Rectal smooth muscle tissue (tissue), 1 donor: ENCODE data around the gene CACNA1B.
"Not testable (repeated sequence)": the region's sequence is repeated elsewhere in the genome, so short reads cannot be mapped to it uniquely, and the experiment has no call there.

Experiments
- H3K27ac ChIP-seq: one replicate; pipeline ENCODE4 v1.7.0; 2013; ENCODE audit warnings: low read depth, low read length, inconsistent platforms
- H3K27me3 ChIP-seq: one replicate; pipeline ENCODE4 v1.7.0; 2013; ENCODE audit warnings: low read length; ENCODE audit not compliant: control insufficient read depth, insufficient read depth
- H3K36me3 ChIP-seq: one replicate; pipeline ENCODE4 v1.7.0; 2013; ENCODE audit warnings: low read length; ENCODE audit not compliant: control insufficient read depth, insufficient read depth
- H3K4me1 ChIP-seq: one replicate; pipeline ENCODE4 v1.7.0; 2013; ENCODE audit warnings: low read length; ENCODE audit not compliant: control insufficient read depth, insufficient read depth
- H3K4me3 ChIP-seq: one replicate; pipeline ENCODE4 v1.7.0; 2013; ENCODE audit warnings: low read length
- H3K9ac ChIP-seq: one replicate; pipeline ENCODE4 v1.7.0; 2013; ENCODE audit warnings: low read length

CACNA1B gene

DNA sequence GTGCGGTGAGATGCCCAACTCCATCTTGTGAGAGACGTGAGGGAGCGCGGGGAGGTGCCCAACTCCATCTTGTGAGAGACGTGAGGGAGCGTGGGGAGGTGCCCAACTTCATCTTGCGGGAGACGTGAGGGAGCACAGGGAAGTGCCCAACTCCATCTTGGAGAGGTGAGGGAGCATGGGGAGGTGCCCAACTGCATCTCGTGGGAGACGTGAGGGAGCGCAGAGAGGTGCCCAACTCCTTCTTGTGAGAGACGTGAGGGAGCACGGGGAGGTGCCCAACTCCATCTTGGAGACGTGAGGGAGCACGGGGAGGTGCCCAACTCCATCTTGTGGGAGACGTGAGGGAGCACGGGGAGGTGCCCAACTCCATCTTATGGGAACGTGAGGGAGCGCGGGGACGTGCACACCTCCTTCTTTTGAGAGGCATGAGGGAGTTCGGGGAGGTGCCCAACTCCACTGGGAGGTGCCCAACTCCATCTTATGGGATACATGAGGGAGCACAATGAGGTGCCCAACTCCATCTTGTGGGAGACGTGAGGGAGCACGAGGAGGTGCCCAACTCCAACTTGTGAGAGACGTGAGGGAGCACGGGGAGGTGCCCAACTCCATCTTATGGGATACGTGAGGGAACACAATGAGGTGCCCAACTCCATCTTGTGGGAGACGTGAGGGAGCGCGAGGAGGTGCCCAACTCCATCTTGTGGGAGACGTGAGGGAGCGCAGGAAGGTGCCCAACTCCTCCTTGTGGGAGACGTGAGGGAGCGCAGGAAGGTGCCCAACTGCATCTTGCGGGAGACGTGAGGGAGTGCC lies 235.4 kb downstream of the CACNA1B start:
- no peaks in the 10 kb centered on the region for H3K4me1 ChIP-seq
- H3K36me3 ChIP-seq: no peaks in the 10 kb centered on the region
- H3K4me3 ChIP-seq: no peak overlapping the region
- H3K27ac ChIP-seq: no peak overlapping the region
- no peaks in the 10 kb centered on the region for H3K27me3 ChIP-seq
- no peak overlapping the region for H3K9ac ChIP-seq

DNA sequence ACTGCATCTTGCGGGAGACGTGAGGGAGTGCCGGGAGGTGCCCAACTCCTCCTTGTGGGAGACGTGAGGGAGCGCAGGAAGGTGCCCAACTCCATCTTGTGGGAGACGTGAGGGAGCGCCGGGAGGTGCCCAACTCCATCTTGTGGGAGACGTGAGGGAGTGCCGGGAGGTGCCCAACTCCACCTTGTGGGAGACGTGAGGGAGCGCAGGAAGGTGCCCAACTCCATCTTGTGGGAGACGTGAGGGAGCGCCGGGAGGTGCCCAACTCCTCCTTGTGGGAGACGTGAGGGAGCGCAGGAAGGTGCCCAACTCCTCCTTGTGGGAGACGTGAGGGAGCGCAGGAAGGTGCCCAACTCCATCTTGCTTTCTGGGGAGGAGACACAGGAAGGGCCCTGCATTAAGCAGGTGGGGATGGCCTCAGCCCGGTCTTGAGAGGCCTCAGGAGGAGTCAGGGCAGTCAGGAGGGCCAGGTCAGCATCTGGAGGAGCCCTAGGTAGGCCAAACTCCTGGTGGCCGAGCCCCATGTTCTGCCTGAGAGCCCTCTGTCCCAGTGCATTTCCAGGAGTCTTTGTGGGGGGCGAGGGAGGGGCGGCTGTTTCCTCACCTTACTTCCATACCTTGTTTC lies 236.2 kb downstream of the CACNA1B start:
- not testable (repeated sequence) for H3K4me1 ChIP-seq, H3K36me3 ChIP-seq, H3K27me3 ChIP-seq, H3K27ac ChIP-seq, H3K4me3 ChIP-seq, H3K9ac ChIP-seq

DNA sequence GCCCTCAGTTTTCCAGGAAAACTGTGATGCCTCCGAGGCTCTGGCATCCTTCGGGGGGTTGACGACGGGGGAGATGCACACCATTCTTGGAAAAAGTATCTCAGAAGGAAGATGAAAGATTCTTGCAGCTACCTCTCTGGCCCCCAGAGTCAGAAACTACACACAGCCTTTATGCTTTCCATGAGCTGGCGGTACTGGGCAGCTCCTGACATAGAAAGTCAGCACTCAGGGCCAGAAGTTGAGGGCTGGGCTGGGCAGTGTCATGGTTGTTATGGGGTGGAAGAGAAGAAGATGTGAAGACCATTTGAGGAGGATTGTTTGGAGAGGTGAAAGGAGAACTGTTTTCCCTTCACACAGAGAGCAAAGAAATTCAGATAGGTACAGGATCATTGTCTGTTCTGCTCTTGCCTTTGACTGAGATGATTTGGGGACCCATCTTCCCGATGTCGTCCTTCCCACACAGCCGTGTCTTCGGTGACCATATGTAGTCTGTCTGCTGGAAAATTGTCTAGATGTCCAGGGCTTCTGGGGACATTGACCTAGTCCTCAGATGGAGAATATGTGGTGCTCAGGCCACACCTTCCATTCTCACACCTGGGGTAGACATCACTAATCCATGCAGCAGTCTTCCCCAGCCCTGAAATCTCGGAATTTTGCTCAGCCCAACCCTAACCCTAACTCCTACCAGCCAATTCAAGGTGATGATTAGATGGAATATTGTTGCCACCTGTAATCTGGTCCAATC lies 237.1 kb downstream of the CACNA1B start:
- no peaks in the 10 kb centered on the region for H3K4me1 ChIP-seq
- H3K27me3 ChIP-seq: no peaks in the 10 kb centered on the region
- H3K27ac ChIP-seq: no peak overlapping the region
- H3K4me3 ChIP-seq: no peak overlapping the region
- no peaks in the 10 kb centered on the region for H3K36me3 ChIP-seq
- no peak overlapping the region for H3K9ac ChIP-seq

DNA sequence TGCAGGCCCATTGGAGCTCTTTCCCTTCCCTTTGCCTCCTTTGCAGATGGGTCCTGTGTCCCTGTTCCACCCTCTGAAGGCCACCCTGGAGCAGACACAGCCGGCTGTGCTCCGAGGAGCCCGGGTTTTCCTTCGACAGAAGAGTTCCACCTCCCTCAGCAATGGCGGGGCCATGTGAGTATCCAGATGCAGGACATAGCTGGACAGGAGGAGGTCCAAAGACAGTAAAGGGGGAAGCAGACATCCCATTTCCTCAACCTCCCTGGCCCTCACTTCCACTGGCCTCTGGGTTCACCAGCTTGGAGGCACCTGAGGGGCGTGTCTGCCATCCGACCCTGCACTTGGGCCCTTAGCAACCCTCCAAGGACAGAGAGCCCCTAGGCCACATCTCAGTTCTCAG lies 237.9 kb downstream of the CACNA1B start:
- Histone ChIP-seq H3K9ac (no peak overlapping the region), H3K4me3 (no peak overlapping the region), H3K27ac (no peak overlapping the region), H3K27me3 (no peaks in the 10 kb centered on the region), H3K36me3 (no peaks in the 10 kb centered on the region), H3K4me1 (no peaks in the 10 kb centered on the region)

DNA sequence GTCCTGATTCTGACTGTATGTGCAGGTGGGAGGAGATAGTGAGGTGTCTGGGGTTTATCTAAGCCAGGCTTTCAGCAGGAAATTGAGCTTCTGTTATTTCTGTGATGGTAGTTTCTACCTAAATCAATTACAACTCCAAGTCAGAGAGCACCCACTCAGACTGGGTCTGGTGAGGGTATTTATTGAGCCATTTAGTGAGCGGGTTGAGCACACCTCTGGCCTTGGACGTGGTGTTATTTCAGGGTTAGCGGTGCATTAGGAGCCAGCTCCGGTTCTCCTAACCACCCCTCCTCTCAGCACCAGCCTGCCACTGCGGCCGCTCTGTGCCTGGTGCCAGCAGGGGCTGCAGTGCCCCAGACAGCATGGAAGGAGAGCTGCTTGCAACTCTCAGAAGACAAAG lies 238.9 kb downstream of the CACNA1B start:
- Histone ChIP-seq H3K36me3 (no peaks in the 10 kb centered on the region), H3K27ac (no peak overlapping the region), H3K9ac (no peak overlapping the region), H3K27me3 (no peaks in the 10 kb centered on the region), H3K4me1 (no peaks in the 10 kb centered on the region), H3K4me3 (no peak overlapping the region)

DNA sequence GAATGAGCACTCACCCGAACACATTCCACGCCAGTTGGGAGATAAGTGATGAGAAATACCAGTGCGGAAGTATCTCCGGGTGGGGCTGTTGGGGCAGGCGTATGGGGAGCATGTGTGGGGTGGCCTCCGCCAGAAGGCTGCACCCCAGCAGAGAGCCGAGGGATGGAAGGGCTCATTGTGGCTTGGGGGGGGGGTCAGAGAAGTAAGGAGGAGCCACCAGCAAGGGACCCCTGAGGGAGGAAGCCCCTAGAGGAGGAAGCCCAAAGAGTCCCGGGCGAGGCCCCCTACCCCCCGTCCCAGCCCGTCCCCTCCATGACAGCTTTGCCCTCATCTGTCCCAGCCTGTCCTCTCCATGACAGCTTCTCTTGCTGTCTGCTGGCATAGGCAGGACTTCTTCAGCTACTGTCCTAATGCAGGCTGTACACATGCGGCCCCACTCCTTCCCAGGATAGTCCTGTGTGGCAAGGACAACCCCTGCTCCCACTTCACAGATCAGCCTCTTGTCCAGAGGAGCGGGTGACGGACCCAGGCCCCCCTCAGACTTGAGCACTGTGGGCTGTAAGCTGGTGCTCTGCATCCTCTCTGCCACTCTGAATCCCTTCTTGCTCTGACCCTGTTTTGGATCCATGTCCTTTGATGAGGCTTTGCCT lies 239.6 kb downstream of the CACNA1B start:
- no peaks in the 10 kb centered on the region for H3K36me3 ChIP-seq
- H3K27me3 ChIP-seq: no peaks in the 10 kb centered on the region
- no peaks in the 10 kb centered on the region for H3K4me1 ChIP-seq
- no peak overlapping the region for H3K27ac ChIP-seq
- no peak overlapping the region for H3K4me3 ChIP-seq
- no peak overlapping the region for H3K9ac ChIP-seq

DNA sequence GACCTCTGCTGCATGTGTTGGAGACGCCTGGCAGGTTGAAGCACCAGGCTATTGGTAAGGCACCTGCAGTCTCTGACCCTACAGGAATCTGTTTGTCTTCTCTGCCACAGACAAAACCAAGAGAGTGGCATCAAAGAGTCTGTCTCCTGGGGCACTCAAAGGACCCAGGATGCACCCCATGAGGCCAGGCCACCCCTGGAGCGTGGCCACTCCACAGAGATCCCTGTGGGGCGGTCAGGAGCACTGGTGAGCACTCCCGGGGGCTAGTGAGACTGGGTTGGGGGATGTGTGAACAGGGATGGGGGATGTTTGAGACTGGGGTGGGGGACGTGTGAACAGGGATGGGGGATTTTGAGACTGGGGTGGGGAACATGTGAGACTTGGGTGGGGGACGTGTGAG lies 240.3 kb downstream of the CACNA1B start:
- H3K4me1 ChIP-seq: no peaks in the 10 kb centered on the region
- H3K9ac ChIP-seq: no peak overlapping the region
- no peak overlapping the region for H3K4me3 ChIP-seq
- H3K36me3 ChIP-seq: no peaks in the 10 kb centered on the region
- H3K27me3 ChIP-seq: no peaks in the 10 kb centered on the region
- no peak overlapping the region for H3K27ac ChIP-seq

DNA sequence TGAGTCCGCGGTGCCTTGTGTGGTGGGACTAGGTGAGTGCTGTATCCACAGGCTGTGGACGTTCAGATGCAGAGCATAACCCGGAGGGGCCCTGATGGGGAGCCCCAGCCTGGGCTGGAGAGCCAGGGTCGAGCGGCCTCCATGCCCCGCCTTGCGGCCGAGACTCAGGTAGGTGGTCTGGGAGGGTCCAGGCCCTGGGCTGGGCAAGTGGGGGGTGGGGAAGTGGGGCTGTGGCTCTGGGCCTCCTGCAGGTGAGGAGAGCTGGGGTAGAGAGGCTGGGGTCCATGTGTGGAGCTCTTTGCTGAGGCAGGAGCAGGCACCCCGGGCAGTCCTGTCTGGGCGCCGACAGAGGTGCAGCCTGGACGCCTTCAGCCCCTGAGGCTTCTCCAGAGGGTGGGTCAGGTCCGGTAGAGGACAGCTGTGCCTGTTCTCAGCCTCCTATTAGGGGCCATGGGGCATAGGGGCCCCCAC lies 241.1 kb downstream of the CACNA1B start:
- no peaks in the 10 kb centered on the region for H3K27me3 ChIP-seq
- no peaks in the 10 kb centered on the region for H3K4me1 ChIP-seq
- no peak overlapping the region for H3K4me3 ChIP-seq
- no peak overlapping the region for H3K27ac ChIP-seq
- no peak overlapping the region for H3K9ac ChIP-seq
- H3K36me3 ChIP-seq: no peaks in the 10 kb centered on the region

DNA sequence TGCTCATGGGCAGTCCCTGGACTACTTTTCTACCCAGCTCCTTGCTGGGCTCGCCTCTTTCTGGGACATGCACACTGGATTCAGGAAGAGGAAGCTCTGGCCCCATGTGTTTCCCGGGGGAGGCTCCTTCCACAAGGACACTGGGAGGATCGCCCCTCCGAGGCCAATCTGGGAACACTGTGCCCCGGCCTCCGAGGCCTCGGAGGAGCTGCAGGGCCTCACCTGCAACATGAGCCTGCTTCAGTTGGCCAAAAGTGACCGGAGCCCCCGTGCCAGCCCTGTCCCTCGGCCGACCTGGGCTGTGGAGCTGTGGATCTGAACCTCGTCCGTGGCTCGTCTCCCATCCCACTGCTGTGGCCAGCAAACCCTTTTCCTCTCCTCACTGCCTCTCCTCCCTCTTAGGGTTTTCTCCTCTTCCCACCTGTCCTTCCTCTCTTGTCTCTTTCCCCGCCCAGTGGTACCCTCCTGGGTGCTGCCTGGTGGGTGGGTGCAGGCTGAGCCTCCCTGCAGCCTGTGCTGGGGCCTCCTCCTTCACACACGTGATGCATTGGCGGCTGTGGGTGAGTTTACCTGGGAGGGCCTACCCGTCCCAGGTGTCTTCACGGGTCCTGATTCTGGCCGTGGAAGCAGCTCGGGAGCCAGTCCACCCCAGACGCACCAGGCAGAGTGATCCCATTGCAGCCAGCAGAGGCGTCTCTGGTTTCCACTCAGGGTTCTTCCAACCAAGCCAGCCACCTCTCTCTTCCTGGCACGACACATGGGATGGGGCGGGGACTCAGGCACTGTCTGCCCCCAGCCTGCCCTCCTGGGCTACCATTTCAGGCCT lies 241.8 kb downstream of the CACNA1B start:
- no peak overlapping the region for H3K9ac ChIP-seq
- H3K4me3 ChIP-seq: no peak overlapping the region
- H3K4me1 ChIP-seq: no peaks in the 10 kb centered on the region
- no peaks in the 10 kb centered on the region for H3K27me3 ChIP-seq
- H3K27ac ChIP-seq: no peak overlapping the region
- no peaks in the 10 kb centered on the region for H3K36me3 ChIP-seq

DNA sequence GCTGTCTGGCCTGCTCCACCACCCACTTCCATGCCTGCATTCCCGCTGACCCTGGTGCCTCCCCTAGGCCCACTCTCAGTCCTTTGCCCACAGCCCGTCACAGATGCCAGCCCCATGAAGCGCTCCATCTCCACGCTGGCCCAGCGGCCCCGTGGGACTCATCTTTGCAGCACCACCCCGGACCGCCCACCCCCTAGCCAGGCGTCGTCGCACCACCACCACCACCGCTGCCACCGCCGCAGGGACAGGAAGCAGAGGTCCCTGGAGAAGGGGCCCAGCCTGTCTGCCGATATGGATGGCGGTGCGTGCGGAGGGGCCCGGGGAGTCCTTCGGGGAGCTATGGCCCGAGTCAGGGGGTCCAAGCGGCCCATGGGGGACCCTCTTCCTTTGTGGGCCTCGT lies 242.5 kb downstream of the CACNA1B start:
- Histone ChIP-seq H3K4me1 (no peaks in the 10 kb centered on the region), H3K27me3 (no peaks in the 10 kb centered on the region), H3K4me3 (no peak overlapping the region), H3K36me3 (no peaks in the 10 kb centered on the region), H3K27ac (no peak overlapping the region), H3K9ac (no peak overlapping the region)

DNA sequence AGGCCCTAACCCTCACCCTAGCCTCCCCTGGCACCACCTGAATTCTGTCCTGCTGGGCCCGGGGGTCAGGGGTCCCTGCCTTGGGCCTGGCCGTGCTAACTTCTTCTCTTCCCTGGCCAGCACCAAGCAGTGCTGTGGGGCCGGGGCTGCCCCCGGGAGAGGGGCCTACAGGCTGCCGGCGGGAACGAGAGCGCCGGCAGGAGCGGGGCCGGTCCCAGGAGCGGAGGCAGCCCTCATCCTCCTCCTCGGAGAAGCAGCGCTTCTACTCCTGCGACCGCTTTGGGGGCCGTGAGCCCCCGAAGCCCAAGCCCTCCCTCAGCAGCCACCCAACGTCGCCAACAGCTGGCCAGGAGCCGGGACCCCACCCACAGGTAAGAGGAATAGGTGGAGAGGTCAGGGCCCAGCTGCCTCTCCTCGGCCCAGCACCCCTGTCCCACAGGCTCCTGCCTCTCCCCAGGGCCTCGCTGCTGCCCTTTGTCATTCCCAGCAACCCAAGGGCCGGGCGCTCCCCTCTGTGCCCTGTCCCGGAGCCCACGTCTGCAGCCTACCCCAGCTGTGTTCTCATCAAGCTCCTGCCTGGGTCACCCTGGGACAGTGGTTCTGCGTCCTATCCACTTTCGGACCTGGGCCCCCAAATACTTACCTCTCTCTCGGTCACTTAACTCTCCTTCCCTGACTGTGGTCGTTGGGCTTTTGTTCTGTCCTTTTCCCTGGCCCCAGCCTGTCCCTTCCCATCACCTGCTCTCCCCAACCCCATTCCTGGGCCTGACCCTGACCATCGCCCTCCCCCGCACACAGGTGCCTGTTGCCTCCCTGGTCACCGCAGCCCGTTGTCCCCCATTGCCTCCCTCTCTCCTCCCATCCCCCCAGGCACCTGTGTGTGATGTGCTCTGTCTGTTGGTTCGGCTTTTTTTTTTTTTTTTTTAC lies 243.2 kb downstream of the CACNA1B start:
- H3K4me1 ChIP-seq: no peaks in the 10 kb centered on the region

More for the DNA sequence above, 243.2 kb downstream of the CACNA1B start:
- no peak overlapping the region for H3K9ac ChIP-seq
- no peaks in the 10 kb centered on the region for H3K36me3 ChIP-seq
- no peak overlapping the region for H3K4me3 ChIP-seq
- no peaks in the 10 kb centered on the region for H3K27me3 ChIP-seq
- H3K27ac ChIP-seq: no peak overlapping the region
